Renal pelvis (tissue), 4 donors: ENCODE data around the gene SESTD1. TPM values are rescaled to one million over a fixed set of nuclear protein-coding genes. Genes with fewer than 3 reads are reported as not detected.
"Not testable (repeated sequence)": the region's sequence is repeated elsewhere in the genome, so short reads cannot be mapped to it uniquely, and the experiment has no call there.

Experiments used
- DNase-seq: peaks from one replicate; pipeline ENCODE4 v3.0.0-alpha.2; 2013
- polyA plus RNA-seq, 3 donors: library from polyadenylated mRNA; unstranded; fragments of 120-200 nt; gene quantifications; one replicate each; pipeline ENCODE4 v1.2.1, GENCODE V29; 2013; ENCODE audit not compliant: insufficient read length in 3 of 3

Gene SESTD1
- polyA plus RNA-seq, 3 donors: 65.1 to 67.8 (median 66.4) TPM

GRCh38 chr2:179195926-179196590 is 68.6 kb downstream of the SESTD1 start:
- DNase-seq: not testable (repeated sequence)

- no peak for DNase-seq
Observed at GRCh38 chr2:179195141-179195540, 69.5 kb downstream of the SESTD1 start.

- no peak for DNase-seq
Observed at GRCh38 chr2:179193759-179194394, 70.8 kb downstream of the SESTD1 start.

GRCh38 chr2:179191110-179191509 is 73.5 kb downstream of the SESTD1 start:
- no peak for DNase-seq

GRCh38 chr2:179186126-179186525 is 78.5 kb downstream of the SESTD1 start:
- DNase-seq: no peak

GRCh38 chr2:179184610-179185009 is 80.0 kb downstream of the SESTD1 start:
- no peak for DNase-seq

GRCh38 chr2:179181002-179181401 is 83.6 kb downstream of the SESTD1 start:
- DNase-seq: no peak

- no peak for DNase-seq
Observed at GRCh38 chr2:179180242-179180641, 84.4 kb downstream of the SESTD1 start.

- no peak for DNase-seq
Observed at GRCh38 chr2:179179719-179180118, 84.9 kb downstream of the SESTD1 start.

GRCh38 chr2:179177694-179178093 is 86.9 kb downstream of the SESTD1 start:
- no peak for DNase-seq

- no peak for DNase-seq
Observed at GRCh38 chr2:179174240-179174639, 90.4 kb downstream of the SESTD1 start.

- peak; percentile 7 for DNase-seq
Observed at GRCh38 chr2:179172894-179173293, 91.7 kb downstream of the SESTD1 start.

GRCh38 chr2:179171371-179171770 is 93.3 kb downstream of the SESTD1 start:
- DNase-seq: no peak

GRCh38 chr2:179170901-179171300 is 93.7 kb downstream of the SESTD1 start:
- DNase-seq: no peak

- no peak for DNase-seq
Observed at GRCh38 chr2:179165356-179166000, 99.2 kb downstream of the SESTD1 start.

- DNase-seq: no peak
Observed at GRCh38 chr2:179141206-179141605, 123.4 kb downstream of the SESTD1 start.

- DNase-seq: no peak
Observed at GRCh38 chr2:179140571-179140970, 124.1 kb downstream of the SESTD1 start.

- no peak for DNase-seq
Observed at GRCh38 chr2:179139506-179139905, 125.1 kb downstream of the SESTD1 start.

- DNase-seq: no peak
Observed at GRCh38 chr2:179137200-179137759, 127.4 kb downstream of the SESTD1 start.

- no peak for DNase-seq
Observed at GRCh38 chr2:179133016-179133415, 131.6 kb downstream of the SESTD1 start.

- no peak for DNase-seq
Observed at GRCh38 chr2:179132076-179132475, 132.6 kb downstream of the SESTD1 start.

GRCh38 chr2:179130560-179130959 is 134.1 kb downstream of the SESTD1 start:
- DNase-seq: no peak
